OCI-LY7 (cell line): Measurements from ENCODE around the gene CNTLN.

Experiments
- EZH2phosphoT487 ChIP-seq: fragments of 200-600 bp; sonication (generic); IDR thresholded peaks from 2 replicates; pipeline ENCODE4 v1.6.1; 2018; ENCODE audit warnings: low read depth, borderline replicate concordance, mild to moderate bottlenecking, mixed run types, antibody characterized with exemption, low read length, moderate library complexity, mixed read lengths
- TF ChIP-seq, protein P1 (sequence below): fragments of 200-600 bp; sonication (generic); conservative IDR thresholded peaks from 2 replicates; pipeline ENCODE4 v1.5.1; 2014; ENCODE audit warnings: mild to moderate bottlenecking, antibody characterized with exemption, low read length, moderate library complexity, mixed read lengths

GRCh38 chr9:17486396-17486795, 351.6 kb downstream of the CNTLN start:
- TF ChIP-seq, protein P1, sequence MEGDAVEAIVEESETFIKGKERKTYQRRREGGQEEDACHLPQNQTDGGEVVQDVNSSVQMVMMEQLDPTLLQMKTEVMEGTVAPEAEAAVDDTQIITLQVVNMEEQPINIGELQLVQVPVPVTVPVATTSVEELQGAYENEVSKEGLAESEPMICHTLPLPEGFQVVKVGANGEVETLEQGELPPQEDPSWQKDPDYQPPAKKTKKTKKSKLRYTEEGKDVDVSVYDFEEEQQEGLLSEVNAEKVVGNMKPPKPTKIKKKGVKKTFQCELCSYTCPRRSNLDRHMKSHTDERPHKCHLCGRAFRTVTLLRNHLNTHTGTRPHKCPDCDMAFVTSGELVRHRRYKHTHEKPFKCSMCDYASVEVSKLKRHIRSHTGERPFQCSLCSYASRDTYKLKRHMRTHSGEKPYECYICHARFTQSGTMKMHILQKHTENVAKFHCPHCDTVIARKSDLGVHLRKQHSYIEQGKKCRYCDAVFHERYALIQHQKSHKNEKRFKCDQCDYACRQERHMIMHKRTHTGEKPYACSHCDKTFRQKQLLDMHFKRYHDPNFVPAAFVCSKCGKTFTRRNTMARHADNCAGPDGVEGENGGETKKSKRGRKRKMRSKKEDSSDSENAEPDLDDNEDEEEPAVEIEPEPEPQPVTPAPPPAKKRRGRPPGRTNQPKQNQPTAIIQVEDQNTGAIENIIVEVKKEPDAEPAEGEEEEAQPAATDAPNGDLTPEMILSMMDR, result no peak
- TF ChIP-seq EZH2phosphoT487, result no peak
